ENCODE data around the gene IMP4. TPM values are rescaled to one million over a fixed set of nuclear protein-coding genes. Genes with fewer than 3 reads are reported as not detected.

The IMP4 gene
- total and polyA plus RNA-seq, 2 donors (not counting 3 experiments of a cell fraction or from before 2014, with no cell fraction given): 74.0 to 149 TPM

DNA sequence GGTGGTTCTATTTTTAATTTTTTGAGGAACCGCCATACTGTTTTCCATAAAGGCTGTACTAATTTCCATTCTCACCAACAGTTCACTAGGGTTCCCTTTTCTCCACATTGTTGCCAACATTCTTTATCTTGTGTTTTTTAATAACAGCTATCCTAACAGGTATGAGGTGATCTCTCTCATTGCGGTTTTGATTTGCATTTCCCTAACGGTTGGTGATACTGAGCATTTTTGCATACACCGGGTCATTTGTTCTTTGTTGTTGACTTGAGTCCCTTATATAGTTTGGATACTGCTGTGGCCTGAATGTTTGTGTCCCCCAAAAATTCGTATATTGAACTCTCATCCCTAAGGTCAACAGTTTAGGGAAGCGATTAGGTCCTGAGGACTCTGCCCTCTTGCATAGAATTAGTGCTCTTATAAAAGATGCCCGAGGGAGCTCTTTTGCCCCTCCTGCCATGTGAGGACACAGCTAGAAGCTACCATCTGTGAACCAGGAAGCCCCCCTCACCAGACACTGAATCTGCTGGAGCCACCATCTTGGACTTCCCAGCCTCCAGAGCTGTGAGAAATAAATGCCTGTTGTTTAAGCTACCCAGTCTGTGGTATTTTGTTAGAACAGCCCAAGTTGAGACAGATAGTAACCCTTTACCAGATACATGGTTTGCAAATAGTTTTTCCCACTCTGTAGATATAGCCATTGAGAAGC lies 4.7 kb downstream of the IMP4 start:
- Histone ChIP-seq H3K9me1 (replicated peaks; ENCODE audit: control insufficient read depth, extremely low read depth, insufficient read depth, low read length) (no peaks in the 10 kb centered on the region), H3K27me3 (ENCODE audit: control insufficient read depth in 2 of 2, insufficient read depth in 2 of 2, low read length in 2 of 2) (no peaks in the 10 kb centered on the region), H3K9ac (replicated peaks; ENCODE audit: extremely low read depth, insufficient read depth, low read length) (no peak overlapping the region), H4K20me1 (replicated peaks; ENCODE audit: control insufficient read depth, extremely low read depth, insufficient read depth, low read length) (no peaks in the 10 kb centered on the region), H3K4me2 (ENCODE audit: insufficient read depth, low read length) (no peak overlapping the region), H3K79me2 (ENCODE audit: control insufficient read depth, insufficient read depth, low read length) (peaks cover 14% of the 10 kb centered on the region), H3K9me3 (replicated peaks; ENCODE audit: control insufficient read depth, insufficient read depth, low read length) (no peaks in the 10 kb centered on the region), H3K4me1 (ENCODE audit: control insufficient read depth, extremely low read depth, insufficient read depth, low read length) (peaks cover 5% of the 10 kb centered on the region), H3K4me3 (replicated peaks in 1 of 3; ENCODE audit: insufficient read depth in 1 of 3, low read depth in 1 of 3, low read length in 3 of 3) (no peak overlapping the region), H3K36me3 (ENCODE audit: control insufficient read depth in 2 of 2, extremely low read depth in 1 of 2, insufficient read depth in 2 of 2, low read length in 2 of 2) (peaks cover 12 to 22% of the 10 kb centered on the region in 2 experiments), H2AFZ (ENCODE audit: low read depth, low read length) (no peak overlapping the region), H3K27ac (ENCODE audit: insufficient read depth, low read depth, low read length) (no peak overlapping the region)
- no peak for FAIRE-seq
- no TSS peak for BruUV-seq (replicated peaks)
- no peak for DNase-seq (ENCODE audit: low read depth, low spot score)
- TF ChIP-seq, protein P1, sequence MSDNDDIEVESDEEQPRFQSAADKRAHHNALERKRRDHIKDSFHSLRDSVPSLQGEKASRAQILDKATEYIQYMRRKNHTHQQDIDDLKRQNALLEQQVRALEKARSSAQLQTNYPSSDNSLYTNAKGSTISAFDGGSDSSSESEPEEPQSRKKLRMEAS (IDR thresholded peaks at IDR 0.05; ENCODE audit: insufficient read depth, insufficient read length): no peak
- TF ChIP-seq FOS (IDR thresholded peaks at IDR 0.05; ENCODE audit: borderline replicate concordance, insufficient read depth, low read length): no peak
- no peak for TF ChIP-seq POLR2AphosphoS5 (IDR thresholded peaks at IDR 0.05; ENCODE audit: insufficient read depth, low read depth, low read length)
- no peak for TF ChIP-seq GATA2 (IDR thresholded peaks at IDR 0.05; ENCODE audit: insufficient read depth, insufficient read length, low read depth, low read length)
- no peak for TF ChIP-seq MYC (IDR thresholded peaks at IDR 0.05; ENCODE audit: low read depth, low read length)
- dilution Hi-C loops (cut with MboI; ENCODE audit: extremely low pct_ligation_motif_present, low sequenced_read_pairs) (no loop called here), intact Hi-C loops (cut with micrococcal nuclease) (loop anchor here (10.0 kb wide), 1 partner anchor 747 kb away; the partner anchor contains the start of gene FAM168B)
- ChIA-PET POLR2A (interaction anchor here (0.5 kb wide), 1 partner anchor 10 kb away, joined by 8 read pairs; no protein-coding TSS in a partner anchor), CTCF (no interaction called here)

DNA sequence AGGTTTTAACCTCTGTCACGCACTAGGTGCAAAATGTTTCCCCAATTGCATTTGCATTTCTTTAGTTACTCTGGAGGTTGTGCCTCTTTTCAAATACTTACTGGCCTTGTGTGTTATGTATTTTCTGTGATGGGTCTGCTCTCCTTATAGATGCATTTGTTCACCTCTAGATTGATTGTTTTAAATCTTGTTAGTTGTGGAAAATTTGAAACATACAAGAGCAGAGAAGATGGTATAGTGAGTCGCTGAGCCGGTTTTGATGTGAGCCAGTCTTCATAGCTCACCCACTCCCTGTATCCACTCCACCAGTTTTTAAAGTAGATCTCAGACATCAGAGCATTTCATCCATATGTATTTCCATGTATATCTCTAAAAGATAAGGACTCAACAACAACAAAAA lies 6.5 kb downstream of the IMP4 start:
- dilution Hi-C loops (cut with MboI; ENCODE audit: extremely low pct_ligation_motif_present, low sequenced_read_pairs): no loop called here
- H2AFZ ChIP-seq (ENCODE audit: low read depth, low read length): no peak overlapping the region
- no peak overlapping the region for H3K9ac ChIP-seq (replicated peaks; ENCODE audit: extremely low read depth, insufficient read depth, low read length)
- no peaks in the 10 kb centered on the region for H3K9me1 ChIP-seq (replicated peaks; ENCODE audit: control insufficient read depth, extremely low read depth, insufficient read depth, low read length)
- no peaks in the 10 kb centered on the region for H3K9me3 ChIP-seq (replicated peaks; ENCODE audit: control insufficient read depth, insufficient read depth, low read length)
- ChIA-PET CTCF (no interaction called here), POLR2A (no interaction called here)
- intact Hi-C loops (cut with micrococcal nuclease): loop anchor here (10.0 kb wide), 1 partner anchor 746 kb away; the partner anchor contains the start of gene FAM168B
- FAIRE-seq: no peak
- no peak overlapping the region for H3K4me3 ChIP-seq (replicated peaks in 1 of 3; ENCODE audit: insufficient read depth in 1 of 3, low read depth in 1 of 3, low read length in 3 of 3)
- no TSS peak for BruUV-seq (replicated peaks)
- H3K27me3 ChIP-seq (ENCODE audit: control insufficient read depth in 2 of 2, insufficient read depth in 2 of 2, low read length in 2 of 2): no peaks in the 10 kb centered on the region
- no peak overlapping the region for H3K27ac ChIP-seq (ENCODE audit: insufficient read depth, low read depth, low read length)
- H3K4me2 ChIP-seq (ENCODE audit: insufficient read depth, low read length): no peak overlapping the region
- no peak for TF ChIP-seq POLR2A (IDR thresholded peaks at IDR 0.05; ENCODE audit: low read depth, low read length)
- TF ChIP-seq JUN (IDR thresholded peaks at IDR 0.05; ENCODE audit: borderline replicate concordance, insufficient read depth, insufficient read length, low read depth): no peak
- TF ChIP-seq, protein P1 (IDR thresholded peaks at IDR 0.05; ENCODE audit: insufficient read depth, insufficient read length): no peak
- TF ChIP-seq MYC (IDR thresholded peaks at IDR 0.05; ENCODE audit: low read depth, low read length): no peak
- no peak for TF ChIP-seq FOS (IDR thresholded peaks at IDR 0.05; ENCODE audit: borderline replicate concordance, insufficient read depth, low read length)
- TF ChIP-seq POLR2AphosphoS5 (IDR thresholded peaks at IDR 0.05; ENCODE audit: insufficient read depth, low read depth, low read length): no peak
- TF ChIP-seq, protein P2, sequence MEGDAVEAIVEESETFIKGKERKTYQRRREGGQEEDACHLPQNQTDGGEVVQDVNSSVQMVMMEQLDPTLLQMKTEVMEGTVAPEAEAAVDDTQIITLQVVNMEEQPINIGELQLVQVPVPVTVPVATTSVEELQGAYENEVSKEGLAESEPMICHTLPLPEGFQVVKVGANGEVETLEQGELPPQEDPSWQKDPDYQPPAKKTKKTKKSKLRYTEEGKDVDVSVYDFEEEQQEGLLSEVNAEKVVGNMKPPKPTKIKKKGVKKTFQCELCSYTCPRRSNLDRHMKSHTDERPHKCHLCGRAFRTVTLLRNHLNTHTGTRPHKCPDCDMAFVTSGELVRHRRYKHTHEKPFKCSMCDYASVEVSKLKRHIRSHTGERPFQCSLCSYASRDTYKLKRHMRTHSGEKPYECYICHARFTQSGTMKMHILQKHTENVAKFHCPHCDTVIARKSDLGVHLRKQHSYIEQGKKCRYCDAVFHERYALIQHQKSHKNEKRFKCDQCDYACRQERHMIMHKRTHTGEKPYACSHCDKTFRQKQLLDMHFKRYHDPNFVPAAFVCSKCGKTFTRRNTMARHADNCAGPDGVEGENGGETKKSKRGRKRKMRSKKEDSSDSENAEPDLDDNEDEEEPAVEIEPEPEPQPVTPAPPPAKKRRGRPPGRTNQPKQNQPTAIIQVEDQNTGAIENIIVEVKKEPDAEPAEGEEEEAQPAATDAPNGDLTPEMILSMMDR (IDR thresholded peaks at IDR 0.05; ENCODE audit: extremely low read depth in 1 of 2, insufficient read depth in 1 of 2, low read depth in 1 of 2, low read length in 2 of 2): no peak
- TF ChIP-seq EZH2 (IDR thresholded peaks at IDR 0.05; ENCODE audit: borderline replicate concordance, low read depth, low read length, severe bottlenecking): no peak
- no peak for TF ChIP-seq GATA2 (IDR thresholded peaks at IDR 0.05; ENCODE audit: insufficient read depth, insufficient read length, low read depth, low read length)
- peaks cover 5% of the 10 kb centered on the region for H3K79me2 ChIP-seq (ENCODE audit: control insufficient read depth, insufficient read depth, low read length)
- H3K36me3 ChIP-seq (ENCODE audit: control insufficient read depth in 2 of 2, extremely low read depth in 1 of 2, insufficient read depth in 2 of 2, low read length in 2 of 2): peaks cover 12 to 22% of the 10 kb centered on the region in 2 experiments
- DNase-seq (ENCODE audit: low read depth, low spot score): no peak
- H4K20me1 ChIP-seq (replicated peaks; ENCODE audit: control insufficient read depth, extremely low read depth, insufficient read depth, low read length): no peaks in the 10 kb centered on the region
- no peaks in the 10 kb centered on the region for H3K4me1 ChIP-seq (ENCODE audit: control insufficient read depth, extremely low read depth, insufficient read depth, low read length)

All from endothelial cell of umbilical vein (primary cell).